ENCODE results near the gene ENTREP1.

DNA sequence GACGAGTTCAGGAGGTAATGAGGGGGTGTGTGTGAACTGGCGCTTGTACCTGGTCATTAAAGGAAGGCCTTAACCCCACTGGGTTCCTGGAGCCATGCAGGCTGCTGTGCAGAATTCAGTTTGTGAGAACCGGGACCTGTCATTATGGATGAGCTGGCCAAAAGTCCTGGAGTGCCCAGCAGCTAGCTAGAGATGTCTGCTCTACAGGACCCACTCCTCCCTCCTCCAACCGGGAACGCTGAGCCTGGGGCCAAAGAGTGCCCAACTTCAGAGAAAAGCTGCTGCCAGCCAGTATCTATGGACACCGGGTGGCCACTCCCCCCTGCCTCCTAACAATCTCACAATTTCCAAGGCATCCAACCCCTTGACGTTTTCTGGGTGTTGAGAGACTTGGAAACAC lies 1.2 kb downstream of the ENTREP1 start:
- no peak for TF ChIP-seq POLR2AphosphoS5 (IDR thresholded peaks at IDR 0.05; ENCODE audit: low read depth, low read length)
- no peak for TF ChIP-seq POLR2A (IDR thresholded peaks at IDR 0.05; ENCODE audit: low read depth, low read length)
- no peak for TF ChIP-seq TAF1 (IDR thresholded peaks at IDR 0.05; ENCODE audit: borderline replicate concordance, low read depth, low read length)

Data from GM12892 (cell line).